GM12878 (cell line): Measurements from ENCODE around the gene ZCWPW2. TPM values are rescaled to one million over a fixed set of nuclear protein-coding genes. Genes with fewer than 3 reads are reported as not detected.

Source experiments
- ATAC-seq: fragments of 200-7000 bp; cut with Tn5 transposase; 3 replicates; pipeline ENCODE4 v1.9.1; 2020; ENCODE audit warnings: mild to moderate bottlenecking, moderate library complexity
- BruUV-seq: library from RNA; stranded (reverse); fragments of 400-500 nt; replicated peaks from 2 replicates; lab custom pipeline; 2021; lab: Mats Ljungman, UMichigan
- CTCF ChIA-PET: fragments of 300-600 bp; sonication (Branson Sonifier 250); formaldehyde crosslinking; extraction: SDS; loops from one replicate; lab custom pipeline; 2021; ENCODE audit warnings: inconsistent platforms; lab: Yijun Ruan, JAX
- POLR2A ChIA-PET: fragments of 350-600 bp; formaldehyde crosslinking; extraction: SDS; loops from one replicate; lab custom pipeline; 2021; ENCODE audit warnings: inconsistent platforms; lab: Charles Lee
- RAD21 ChIA-PET: fragments of 300-600 bp; sonication (Branson Sonifier 250); formaldehyde crosslinking; loops from one replicate; lab custom pipeline; 2023; ENCODE audit warnings: antibody characterized with exemption; ENCODE audit not compliant: unreplicated experiment; lab: Charles Lee
- SMC1A ChIA-PET: fragments of 300-600 bp; sonication (Branson Sonifier 250); formaldehyde crosslinking; loops from one replicate; lab custom pipeline; 2023; ENCODE audit not compliant: unreplicated experiment, uncharacterized antibody; lab: Charles Lee
- DNase-seq: peaks from one replicate; pipeline ENCODE4 v3.0.0-alpha.2; 2011; ENCODE audit warnings: low read depth, low spot score
- FAIRE-seq: peaks from 3 replicates; lab custom pipeline; 2011; peaks lifted over from hg19 to GRCh38; lab: Jason Lieb, UNC
- H2AFZ ChIP-seq: 2 replicates; pipeline ENCODE4 v1.6.0; 2011; ENCODE audit warnings: low read depth, low read length, control low read depth; ENCODE audit not compliant: control insufficient read depth
- H3K27ac ChIP-seq: 2 replicates; pipeline ENCODE4 v1.5.1; 2011; ENCODE audit warnings: control low read depth; ENCODE audit not compliant: control insufficient read depth, insufficient read depth
- H3K27me3 ChIP-seq, 2 experiments: replicated peaks in 1 of 2; 2 replicates each; pipeline versions ENCODE4 v1.6.0 to v1.6.1; 2011; ENCODE audit warnings: low read length in 1 of 2; ENCODE audit not compliant: control insufficient read depth in 2 of 2, insufficient read depth in 2 of 2
- H3K36me3 ChIP-seq, 2 experiments: 2 replicates each; pipeline ENCODE4 v1.5.1; 2011; ENCODE audit warnings: low read length in 1 of 2; ENCODE audit not compliant: control insufficient read depth in 2 of 2, insufficient read depth in 2 of 2
- H3K4me1 ChIP-seq: 2 replicates; pipeline ENCODE4 v1.6.1; 2011; ENCODE audit warnings: mild to moderate bottlenecking, low read length, moderate library complexity, mixed read lengths; ENCODE audit not compliant: control insufficient read depth, insufficient read depth
- H3K4me2 ChIP-seq: 2 replicates; pipeline ENCODE4 v1.6.0; 2011; ENCODE audit warnings: control low read depth; ENCODE audit not compliant: control insufficient read depth, insufficient read depth
- H3K4me3 ChIP-seq: fragments of 200-600 bp; sonication (generic); 2 replicates; pipeline ENCODE4 v1.5.1; 2016
- H3K79me2 ChIP-seq: 2 replicates; pipeline ENCODE4 v1.6.0; 2011; ENCODE audit warnings: low read length; ENCODE audit not compliant: control insufficient read depth, insufficient read depth
- H3K9ac ChIP-seq: 2 replicates; pipeline ENCODE4 v1.8.0; 2011; ENCODE audit warnings: low read length, control low read depth, mixed read lengths; ENCODE audit not compliant: control insufficient read depth, insufficient read depth
- H3K9me3 ChIP-seq: replicated peaks from 3 replicates; pipeline ENCODE4 v1.5.1; 2011; ENCODE audit warnings: mild to moderate bottlenecking, low read length; ENCODE audit not compliant: control insufficient read depth, insufficient read depth
- H4K20me1 ChIP-seq: 2 replicates; pipeline ENCODE4 v1.6.0; 2011; ENCODE audit not compliant: control insufficient read depth, insufficient read depth
- CHD4 ChIP-seq: fragments of 200-600 bp; sonication (generic); IDR thresholded peaks from 2 replicates; pipeline ENCODE4 v1.6.1; 2016; ENCODE audit warnings: mild to moderate bottlenecking
- ESRRA ChIP-seq: IDR thresholded peaks from 2 replicates; pipeline ENCODE4 v1.6.1; 2012; ENCODE audit warnings: mild to moderate bottlenecking, low read length, improper control_type of control experiment
- KDM1A ChIP-seq: fragments of 200-600 bp; sonication (generic); IDR thresholded peaks from 2 replicates; pipeline ENCODE4 v1.6.1; 2016; ENCODE audit warnings: borderline replicate concordance
- MYC ChIP-seq: IDR thresholded peaks from 2 replicates; pipeline ENCODE4 v1.6.1; 2011; ENCODE audit warnings: mild to moderate bottlenecking, low read length, moderate library complexity, inconsistent platforms; ENCODE audit not compliant: insufficient read depth, insufficient replicate concordance, insufficient read length, severe bottlenecking
- NFYB ChIP-seq: IDR thresholded peaks from 2 replicates; pipeline ENCODE4 v1.6.1; 2011; ENCODE audit warnings: low read depth, mild to moderate bottlenecking, low read length, improper control_type of control experiment, moderate library complexity; ENCODE audit not compliant: insufficient read depth
- NRF1 ChIP-seq: conservative IDR thresholded peaks from 2 replicates; pipeline ENCODE4 v1.6.1; 2011; ENCODE audit warnings: mild to moderate bottlenecking, low read depth, low read length, improper control_type of control experiment
- PAX8 ChIP-seq: fragments of 450-650 bp; IDR thresholded peaks from 2 replicates; pipeline ENCODE4 v1.6.1; 2017; ENCODE audit warnings: mild to moderate bottlenecking, moderate library complexity
- RAD21 ChIP-seq: IDR thresholded peaks from 2 replicates; pipeline ENCODE4 v1.6.1; 2011; ENCODE audit warnings: mild to moderate bottlenecking, low read depth, low read length, moderate library complexity; ENCODE audit not compliant: insufficient read depth
- RB1 ChIP-seq: fragments of 450-650 bp; formaldehyde crosslinking; IDR thresholded peaks from 2 replicates; pipeline ENCODE4 v1.6.1; 2017; ENCODE audit warnings: mild to moderate bottlenecking, borderline replicate concordance
- WGBS: methylation state at CpG from one replicate; pipeline ENCODE4 v1.1.6; 2016; ENCODE audit warnings: low lambda C conversion rate; ENCODE audit not compliant: insufficient replicate concordance, insufficient coverage; ENCODE audit errors: missing lambda C conversion rate; 5-methylcytosine and 5-hydroxymethylcytosine counted together
- in situ Hi-C: fragments of 300-500 bp; cut with MboI; formaldehyde crosslinking; loops from 9 replicates; pipeline ENCODE4 v1.14.3; 2018; ENCODE audit warnings: mixed read lengths
- intact Hi-C: fragments of 100-400 bp; cut with micrococcal nuclease; formaldehyde crosslinking; loops from one replicate; pipeline ENCODE4 v1.14.2; 2022; ENCODE audit not compliant: unreplicated experiment
- polyA plus RNA-seq, 11 experiments: library from polyadenylated mRNA; depleted of rRNA in 4 of 11; unstranded in 6 of 11; stranded (reverse) in 5 of 11; fragments of >200 nt; fragmentation: Nextera tagmentation in 4 of 11; fragmentation: Illumina TruSeq in 1 of 11; extraction: Ambion mirVana in 4 of 11; extraction: Trizol in 1 of 11; gene quantifications; 1 replicate in 1 of 11; 2 replicates in 10 of 11; pipeline versions ENCODE4 v1.2.1 to v1.2.3, GENCODE V29; 2011 to 2016; ENCODE audit warnings: inconsistent platforms in 2 of 11, missing spikeins in 2 of 11, low read depth in 1 of 11
- total RNA-seq, 4 experiments: library from RNA; depleted of rRNA in 3 of 4; stranded (reverse); fragments of >200 nt in 3 of 4; fragmentation: Illumina TruSeq in 1 of 4; extraction: Trizol in 1 of 4; gene quantifications; 2 replicates each; pipeline versions ENCODE4 v1.2.1 to v1.2.3, GENCODE V29; 2013 to 2021
- TF ChIP-seq, protein P1 (sequence below): IDR thresholded peaks from 2 replicates; pipeline ENCODE4 v1.6.1; 2011; ENCODE audit warnings: borderline replicate concordance, low read depth, mild to moderate bottlenecking, moderate library complexity, mixed read lengths, low read length; ENCODE audit not compliant: insufficient read depth; ENCODE audit errors: extremely low read length
- TF ChIP-seq, protein P2 (sequence below): fragments of 450-650 bp; IDR thresholded peaks from 2 replicates; pipeline ENCODE4 v1.6.1; 2017; ENCODE audit warnings: low read depth, mild to moderate bottlenecking, moderate library complexity
- TF ChIP-seq, protein P3 (sequence below): IDR thresholded peaks from 2 replicates; pipeline ENCODE4 v1.6.1; 2012; ENCODE audit warnings: low read depth, low read length, improper control_type of control experiment

The ZCWPW2 gene
- total and polyA plus RNA-seq, 10 of the 15 experiments (the other 5 are each of a cell fraction or from before 2014, with no cell fraction given) = 0.09 to 0.38 (median 0.22) TPM; not detected in 3

DNA sequence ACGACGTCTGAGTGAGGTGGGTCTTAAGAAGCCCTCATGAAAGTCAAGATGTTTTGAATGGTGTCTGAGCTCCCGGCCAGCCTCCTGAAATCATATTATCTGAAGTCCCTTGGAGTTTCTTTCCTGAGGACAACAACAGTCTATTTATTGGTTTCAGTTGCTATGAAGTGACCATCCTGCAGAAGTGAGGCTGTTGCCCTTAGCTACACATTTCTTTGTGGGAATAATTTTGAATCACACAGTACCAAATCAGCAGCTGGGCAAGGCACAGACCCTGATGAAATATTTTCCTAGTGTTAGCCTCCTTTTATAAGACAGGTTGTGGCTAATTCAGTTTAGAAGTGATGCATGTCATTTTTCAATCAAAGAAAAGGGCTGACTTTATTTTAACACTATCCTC lies 220.8 kb downstream of the ZCWPW2 start (continued):
- TF ChIP-seq, protein P1, sequence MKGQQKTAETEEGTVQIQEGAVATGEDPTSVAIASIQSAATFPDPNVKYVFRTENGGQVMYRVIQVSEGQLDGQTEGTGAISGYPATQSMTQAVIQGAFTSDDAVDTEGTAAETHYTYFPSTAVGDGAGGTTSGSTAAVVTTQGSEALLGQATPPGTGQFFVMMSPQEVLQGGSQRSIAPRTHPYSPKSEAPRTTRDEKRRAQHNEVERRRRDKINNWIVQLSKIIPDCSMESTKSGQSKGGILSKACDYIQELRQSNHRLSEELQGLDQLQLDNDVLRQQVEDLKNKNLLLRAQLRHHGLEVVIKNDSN = no peak
- TF ChIP-seq, protein P2, sequence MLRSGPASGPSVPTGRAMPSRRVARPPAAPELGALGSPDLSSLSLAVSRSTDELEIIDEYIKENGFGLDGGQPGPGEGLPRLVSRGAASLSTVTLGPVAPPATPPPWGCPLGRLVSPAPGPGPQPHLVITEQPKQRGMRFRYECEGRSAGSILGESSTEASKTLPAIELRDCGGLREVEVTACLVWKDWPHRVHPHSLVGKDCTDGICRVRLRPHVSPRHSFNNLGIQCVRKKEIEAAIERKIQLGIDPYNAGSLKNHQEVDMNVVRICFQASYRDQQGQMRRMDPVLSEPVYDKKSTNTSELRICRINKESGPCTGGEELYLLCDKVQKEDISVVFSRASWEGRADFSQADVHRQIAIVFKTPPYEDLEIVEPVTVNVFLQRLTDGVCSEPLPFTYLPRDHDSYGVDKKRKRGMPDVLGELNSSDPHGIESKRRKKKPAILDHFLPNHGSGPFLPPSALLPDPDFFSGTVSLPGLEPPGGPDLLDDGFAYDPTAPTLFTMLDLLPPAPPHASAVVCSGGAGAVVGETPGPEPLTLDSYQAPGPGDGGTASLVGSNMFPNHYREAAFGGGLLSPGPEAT = no peak
- TF ChIP-seq NFYB = no peak
- TF ChIP-seq KDM1A = no peak

DNA sequence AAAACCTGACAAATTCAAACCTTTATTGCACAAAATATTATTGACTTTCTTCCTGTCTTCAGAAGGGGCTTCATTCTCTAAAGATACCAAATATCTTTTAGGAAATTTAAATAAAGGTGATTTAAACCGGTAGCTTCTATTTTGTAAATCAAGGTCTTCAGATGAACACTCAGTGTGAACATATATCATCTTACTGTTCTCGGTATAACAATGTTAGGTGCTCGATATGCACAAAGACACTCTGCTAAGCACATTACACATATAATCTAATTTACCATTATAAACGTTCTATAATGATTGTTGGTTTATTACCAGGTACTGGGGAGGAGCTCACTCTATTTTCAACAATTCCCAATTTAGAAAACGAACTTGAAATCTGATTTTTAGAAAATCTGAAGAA lies 225.5 kb downstream of the ZCWPW2 start:
- ChIA-PET RAD21 (no interaction called here), POLR2A (no interaction called here), CTCF (no interaction called here), SMC1A (no interaction called here)
- H3K79me2 ChIP-seq = no peaks in the 10 kb centered on the region
- no TSS peak for BruUV-seq
- no peak overlapping the region for H3K4me2 ChIP-seq
- no peak for DNase-seq
- no peak overlapping the region for H3K27ac ChIP-seq
- in situ Hi-C loops = no loop called here
- H2AFZ ChIP-seq = no peak overlapping the region
- H3K4me3 ChIP-seq = no peak overlapping the region
- intact Hi-C loops = no loop called here
- no peak for ATAC-seq
- H3K9ac ChIP-seq = no peak overlapping the region
- WGBS = 10% methylated on average over 5 of the region's 5 CpGs
- H4K20me1 ChIP-seq = no peaks in the 10 kb centered on the region
- no peak for TF ChIP-seq KDM1A
- no peak for TF ChIP-seq MYC
- TF ChIP-seq CHD4 = no peak
- TF ChIP-seq NRF1 = no peak
- no peak for TF ChIP-seq RAD21
- TF ChIP-seq, protein P3, sequence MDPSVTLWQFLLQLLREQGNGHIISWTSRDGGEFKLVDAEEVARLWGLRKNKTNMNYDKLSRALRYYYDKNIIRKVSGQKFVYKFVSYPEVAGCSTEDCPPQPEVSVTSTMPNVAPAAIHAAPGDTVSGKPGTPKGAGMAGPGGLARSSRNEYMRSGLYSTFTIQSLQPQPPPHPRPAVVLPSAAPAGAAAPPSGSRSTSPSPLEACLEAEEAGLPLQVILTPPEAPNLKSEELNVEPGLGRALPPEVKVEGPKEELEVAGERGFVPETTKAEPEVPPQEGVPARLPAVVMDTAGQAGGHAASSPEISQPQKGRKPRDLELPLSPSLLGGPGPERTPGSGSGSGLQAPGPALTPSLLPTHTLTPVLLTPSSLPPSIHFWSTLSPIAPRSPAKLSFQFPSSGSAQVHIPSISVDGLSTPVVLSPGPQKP = no peak
- no peak for TF ChIP-seq ESRRA
- TF ChIP-seq PAX8 = no peak
- TF ChIP-seq RB1 = no peak
- peaks cover 6 to 7% of the 10 kb centered on the region in 2 experiments for H3K27me3 ChIP-seq
- no peaks in the 10 kb centered on the region for H3K9me3 ChIP-seq
- no peaks in the 10 kb centered on the region for H3K36me3 ChIP-seq
- no peak for FAIRE-seq
- H3K4me1 ChIP-seq = no peaks in the 10 kb centered on the region
